Skin of body (tissue), 2 donors: ENCODE data around the gene CPNE8. TPM values are rescaled to one million over a fixed set of nuclear protein-coding genes. Genes with fewer than 3 reads are reported as not detected.
A peak's percentile ranks its signal among the peaks of the same experiment; 100 is the strongest.

Experiments
- DNase-seq: peaks from one replicate; lab custom pipeline; 2025; lab: John Stamatoyannopoulos, UW
- total RNA-seq: library from RNA; depleted of rRNA; stranded (reverse); fragments of >200 nt; gene quantifications from one replicate; pipeline ENCODE4 v1.2.3, GENCODE V29; 2014

Gene CPNE8
- total RNA-seq: 7.3 TPM

- peak; percentile 28 for DNase-seq
Measured at GRCh38 chr12:38905480-38906351, at the start of gene CPNE8. Gene CPNE8, minus strand, starts transcription at chr12:38905591. Its CDS starts 57 bp downstream, at chr12:38905534.

DNA sequence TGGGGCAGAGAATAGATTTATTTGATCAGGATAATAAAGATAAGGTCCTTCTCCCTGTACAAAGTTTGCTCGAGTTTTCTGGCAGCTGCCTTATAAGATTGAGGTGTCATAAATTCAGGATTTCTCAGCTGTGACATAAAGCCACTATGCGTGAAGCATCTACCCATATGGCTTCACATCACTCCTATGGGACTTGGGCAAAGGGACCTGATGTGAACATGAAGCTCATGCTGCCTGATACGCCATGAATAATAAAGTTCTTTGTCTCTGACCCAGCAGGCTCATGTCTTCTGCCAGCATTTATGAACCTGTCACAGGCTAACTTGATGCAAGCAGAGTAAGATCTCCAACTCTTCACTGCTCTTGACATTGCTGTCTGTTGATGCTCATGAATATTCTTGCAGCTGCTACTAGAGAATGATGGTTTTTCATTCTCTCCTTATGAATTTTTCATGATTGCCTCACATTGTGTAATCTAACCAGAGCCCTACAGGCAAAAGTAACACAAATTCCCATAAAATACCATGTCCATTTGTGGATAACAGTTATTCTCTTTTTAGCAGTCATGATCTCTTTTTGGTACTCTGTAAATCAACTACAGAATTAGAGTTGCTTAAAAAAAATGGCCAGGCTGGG lies 49.0 kb upstream of the CPNE8 start:
- DNase-seq: no peak

DNA sequence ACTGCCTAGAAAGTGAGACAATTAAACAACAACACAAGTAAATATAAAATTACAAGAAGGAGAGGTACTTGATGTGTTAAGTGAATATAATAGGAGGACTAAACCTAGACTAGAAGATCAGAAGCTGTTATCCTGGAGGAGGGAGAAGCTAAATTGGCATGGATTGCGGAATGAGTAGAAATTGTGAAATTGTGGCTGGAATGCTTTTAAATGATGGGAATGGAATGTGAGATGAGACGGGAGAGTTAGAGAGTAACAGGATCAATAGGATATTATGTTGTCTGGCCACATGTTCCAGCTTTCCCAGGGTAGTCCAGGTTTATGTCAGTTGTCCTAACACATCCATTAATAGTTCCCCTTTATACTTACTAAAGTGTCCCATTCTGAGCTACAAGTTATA lies 44.0 kb upstream of the CPNE8 start:
- DNase-seq: no peak

DNA sequence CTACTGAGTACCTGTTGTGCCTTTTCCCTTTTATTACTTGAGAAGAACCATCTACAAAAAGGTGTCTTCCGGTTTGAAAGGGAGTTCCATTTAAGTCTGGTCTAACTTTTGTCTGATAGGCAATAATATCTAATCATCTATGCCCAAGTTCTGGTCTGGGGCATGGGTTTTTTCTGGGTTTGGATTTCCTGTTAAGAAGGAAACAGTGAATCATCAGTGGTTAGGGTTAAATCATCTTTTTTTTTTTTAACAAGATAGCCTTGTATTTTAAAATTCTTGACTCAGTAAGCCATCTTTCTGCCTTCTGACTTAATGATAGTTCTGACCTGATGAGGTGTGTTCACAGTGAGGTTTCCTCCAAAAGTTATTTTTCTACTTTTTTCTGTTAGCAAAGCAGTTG lies 29.3 kb upstream of the CPNE8 start:
- no peak for DNase-seq

DNA sequence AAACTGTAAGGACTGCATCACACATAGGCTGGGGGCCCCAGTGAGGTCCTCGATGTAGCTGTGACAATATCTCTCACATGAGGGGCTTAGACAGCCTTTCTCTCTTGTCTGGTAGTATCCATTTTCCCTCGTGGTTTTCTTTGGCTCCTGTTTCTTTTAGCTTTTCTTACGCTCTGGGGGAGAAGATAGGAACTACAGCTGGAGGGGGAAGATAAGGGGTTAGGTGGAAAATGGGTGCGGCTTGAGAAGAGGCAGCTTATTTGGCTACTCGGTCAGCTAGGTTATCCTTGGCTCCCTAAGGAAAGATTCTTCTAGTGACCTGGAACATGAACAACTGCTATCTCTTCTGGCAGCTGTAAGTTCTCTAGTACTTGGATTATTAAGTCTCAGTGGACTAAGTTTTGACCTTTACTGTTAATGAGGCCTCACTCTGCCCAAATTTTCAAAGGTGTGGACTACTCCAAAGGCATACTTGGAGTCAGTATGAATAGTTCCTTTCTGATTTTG lies 28.7 kb upstream of the CPNE8 start:
- DNase-seq: no peak

DNA sequence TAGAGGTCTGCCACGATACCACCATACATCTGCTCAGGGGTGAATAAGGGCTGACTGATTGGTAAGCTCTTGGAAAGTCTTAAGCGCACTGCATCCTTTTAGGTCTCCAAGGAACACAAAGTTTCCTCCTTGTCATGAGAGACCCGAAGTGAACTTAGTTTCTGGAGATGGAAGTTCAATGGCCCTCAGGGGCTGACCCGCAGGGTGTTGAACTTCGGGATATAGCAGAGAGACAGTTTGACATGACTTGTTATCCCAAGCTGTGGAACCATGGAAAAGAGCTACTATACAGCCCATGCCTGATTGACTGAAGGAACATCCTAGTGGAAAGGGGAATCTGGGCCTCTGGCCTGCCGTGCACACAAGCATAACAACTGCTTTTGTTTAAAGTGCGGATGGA lies 26.9 kb upstream of the CPNE8 start:
- no peak for DNase-seq

DNA sequence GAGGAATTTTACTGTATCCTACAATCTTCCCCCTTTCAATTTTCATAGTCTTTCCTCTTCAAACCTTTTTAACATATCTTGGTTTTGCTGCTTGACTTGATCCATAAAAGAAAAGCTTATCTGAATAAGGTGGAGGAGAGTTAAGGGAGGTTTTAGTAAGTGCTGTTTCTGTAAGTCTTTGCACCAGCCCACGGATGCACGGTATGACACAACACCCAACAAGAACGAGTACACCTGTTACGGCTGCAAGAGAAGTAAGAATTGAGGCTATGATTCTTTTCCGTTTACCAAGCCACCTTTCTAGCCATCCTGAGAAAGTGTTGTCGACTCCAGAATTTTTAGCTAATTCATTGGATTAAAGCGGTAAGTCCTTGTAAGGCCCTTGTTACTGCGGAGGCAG lies 26.1 kb upstream of the CPNE8 start:
- no peak for DNase-seq

- DNase-seq: no peak
Measured at GRCh38 chr12:38930990-38931389, 25.6 kb upstream of the CPNE8 start.

DNA sequence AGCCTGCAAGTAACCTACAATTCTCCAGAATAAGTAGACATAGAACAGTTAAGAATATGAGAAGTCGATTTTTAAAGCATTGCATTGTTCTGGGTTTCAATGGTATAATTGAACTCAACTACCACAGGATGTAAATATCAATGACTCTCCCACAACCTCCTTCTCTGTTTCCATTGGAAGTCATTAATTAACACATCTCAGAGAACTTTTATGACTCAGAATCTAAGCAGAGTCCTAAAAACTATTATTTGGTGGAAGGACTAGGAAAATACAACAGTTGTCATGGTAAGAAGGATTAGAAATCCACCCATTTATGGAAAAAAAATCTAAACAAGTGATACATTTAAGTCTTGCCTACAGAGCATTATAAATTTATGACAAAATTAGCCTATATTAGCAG lies 21.1 kb upstream of the CPNE8 start:
- DNase-seq: no peak

DNA sequence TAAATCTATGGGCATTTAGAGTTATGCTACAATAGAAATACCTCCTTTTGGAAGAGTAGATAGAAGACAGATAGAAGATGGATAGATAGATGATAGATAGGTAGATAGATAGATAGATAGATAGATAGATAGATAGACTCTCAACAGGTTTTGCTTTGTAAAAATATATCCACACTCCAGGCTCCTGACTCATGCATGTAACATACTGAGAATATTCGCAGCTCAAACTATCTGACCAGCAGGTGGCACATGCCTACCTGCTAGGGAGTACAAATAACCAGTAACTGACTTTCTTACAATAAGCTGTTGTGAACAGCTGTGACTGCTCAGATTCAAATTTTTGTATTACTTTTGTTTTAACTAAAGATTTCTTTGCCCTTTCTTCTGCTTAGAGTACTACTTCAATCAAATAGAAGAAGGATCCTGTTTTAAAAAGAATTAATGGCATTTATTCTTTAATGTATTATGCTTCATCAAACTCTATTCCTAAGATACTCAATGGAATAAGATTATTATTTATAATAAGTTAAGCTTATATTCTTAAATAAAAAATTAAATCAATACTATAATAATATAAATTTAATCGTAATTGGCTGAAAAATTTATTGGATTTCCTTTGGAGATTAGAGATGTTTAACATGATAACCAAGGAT lies 15.8 kb upstream of the CPNE8 start:
- DNase-seq: no peak

DNA sequence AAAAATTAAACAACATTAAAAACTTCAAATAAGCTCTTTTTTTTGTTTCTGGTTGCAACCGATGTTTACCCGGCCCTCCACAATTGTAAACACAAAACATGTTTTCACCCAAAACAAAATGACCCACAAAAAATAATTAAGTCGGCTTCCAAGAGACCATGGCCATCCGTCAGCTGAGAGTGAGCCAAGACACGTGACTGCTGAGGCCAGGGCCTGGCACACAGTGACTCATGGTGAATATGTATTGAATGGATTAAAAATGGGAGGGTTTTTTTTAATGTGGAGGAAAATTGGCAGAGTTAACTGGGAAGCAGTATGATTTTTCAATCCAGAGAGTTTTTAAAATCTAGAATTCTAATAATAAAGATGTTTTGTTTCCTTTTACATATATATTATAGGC lies 13.8 kb upstream of the CPNE8 start:
- no peak for DNase-seq

GRCh38 chr12:38915429-38916182 lies 10.2 kb upstream of the CPNE8 start:
- DNase-seq: no peak

DNA sequence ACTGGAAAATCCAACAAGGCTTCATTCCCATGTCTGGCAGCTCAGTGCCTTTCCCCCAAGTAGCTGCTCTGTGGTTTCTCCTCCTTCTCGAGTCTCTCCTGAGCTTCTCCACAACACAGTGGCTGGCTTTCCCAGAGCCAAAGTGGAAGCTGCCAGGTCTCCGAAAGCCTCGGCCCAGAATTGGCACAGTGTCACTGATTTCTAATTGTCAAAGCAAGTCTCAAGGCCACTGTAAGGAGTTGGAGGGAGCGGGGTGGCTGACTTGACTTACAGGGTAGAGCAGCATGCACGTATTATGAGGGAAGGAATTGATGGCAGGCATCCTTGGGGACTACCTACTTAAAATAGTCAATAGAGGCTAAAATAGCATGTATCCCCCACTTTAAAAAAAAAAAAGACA lies 6.7 kb upstream of the CPNE8 start:
- DNase-seq: no peak

DNA sequence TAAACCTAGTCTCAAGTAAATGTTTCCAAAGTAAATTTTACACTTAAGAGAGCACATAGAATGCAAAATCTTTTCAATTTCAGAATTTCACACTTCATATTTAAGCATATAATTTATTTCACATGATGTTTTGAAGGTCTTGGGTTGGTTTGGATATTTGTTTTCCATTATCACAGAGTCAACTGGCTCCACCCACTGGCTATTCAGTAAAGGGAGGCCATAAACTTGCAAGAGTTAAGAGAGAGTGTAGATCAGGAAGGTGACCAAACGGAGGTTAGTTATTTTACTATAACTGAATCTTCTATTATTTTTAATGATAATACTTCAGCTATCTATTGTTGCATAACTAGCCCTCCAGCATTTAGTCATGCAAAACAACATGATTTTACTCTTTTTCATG lies 6.2 kb upstream of the CPNE8 start:
- no peak for DNase-seq

DNA sequence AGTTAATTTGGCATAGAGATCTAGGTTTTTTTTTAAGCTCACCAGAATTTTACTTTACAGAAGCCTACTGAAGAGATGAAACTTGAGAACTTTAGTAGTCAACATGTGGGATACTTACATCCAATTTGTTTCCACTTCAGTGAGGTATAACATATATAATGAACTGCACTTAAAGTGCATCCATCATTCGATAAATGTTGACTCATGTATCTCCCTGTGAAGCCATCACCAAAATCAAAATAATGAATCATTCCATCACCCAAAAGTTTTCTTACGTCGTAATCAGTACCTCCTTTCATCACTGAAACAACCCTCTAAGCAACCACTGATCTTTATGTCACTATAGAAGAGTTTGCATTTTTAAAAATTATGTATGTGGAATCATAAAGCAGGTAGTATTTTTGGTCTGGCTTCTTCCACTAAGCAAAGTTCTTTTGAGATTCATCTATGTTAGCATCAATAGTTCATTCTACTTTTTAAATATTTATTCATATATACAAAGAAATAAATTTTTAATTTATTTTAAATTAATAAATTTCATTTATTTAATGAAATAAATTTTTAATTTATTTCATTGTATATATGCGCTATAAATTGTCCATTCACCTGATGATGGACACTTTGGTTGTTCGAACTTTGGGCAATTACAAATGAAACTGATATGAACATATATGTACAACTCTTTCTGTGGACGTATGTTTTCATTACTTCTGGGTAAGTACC lies 2.0 kb upstream of the CPNE8 start:
- DNase-seq: no peak

- DNase-seq: peak; percentile 92
Measured at GRCh38 chr12:38906482-38907200, 1.2 kb upstream of the CPNE8 start.

GRCh38 chr12:38904537-38905479 lies 583 bp downstream of the CPNE8 start:
- DNase-seq: peak; percentile 67

GRCh38 chr12:38903596-38903995 lies 1.8 kb downstream of the CPNE8 start:
- DNase-seq: no peak
